T-helper 1 cell (primary cell): ENCODE measurements around the gene YAF2.

Experiments used
- DNase-seq, 5 donors: peaks; one replicate each; pipeline ENCODE4 v3.0.0-alpha.2; 2012 to 2020

Gene YAF2

DNA sequence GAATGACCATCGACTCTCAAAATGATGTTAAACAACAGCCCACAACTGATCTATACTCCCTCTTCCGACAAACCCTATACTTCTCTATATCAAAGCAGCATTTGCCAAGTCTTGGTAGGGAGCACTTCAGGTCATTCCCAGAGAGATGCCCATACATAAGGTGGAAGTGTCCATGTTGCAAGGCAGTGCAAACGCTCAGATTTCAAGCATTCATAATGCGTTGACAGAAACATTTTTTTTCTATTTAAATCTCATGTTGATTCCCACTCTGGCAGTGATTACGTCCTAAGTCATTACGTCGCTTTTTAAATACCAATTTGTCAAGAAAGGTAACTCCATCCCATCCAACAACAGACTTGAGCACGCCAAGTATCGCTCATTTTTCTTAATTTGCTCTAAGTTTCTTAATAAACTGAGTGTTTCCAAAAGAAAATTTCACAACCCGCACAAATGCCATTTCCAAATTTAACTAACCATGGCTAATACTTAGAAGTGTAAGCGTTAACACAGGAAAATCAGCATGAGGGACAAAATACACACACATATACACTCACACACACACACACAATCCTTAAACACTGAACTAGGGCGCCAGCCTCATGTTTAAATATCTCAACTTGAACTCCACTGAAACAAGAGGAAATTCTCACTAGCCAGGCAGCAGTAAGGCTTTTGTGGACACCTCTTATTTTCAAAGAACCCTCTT is 94.4 kb downstream of the YAF2 start:
- peak in 1 of 5 donors; percentile 16 for DNase-seq

DNA sequence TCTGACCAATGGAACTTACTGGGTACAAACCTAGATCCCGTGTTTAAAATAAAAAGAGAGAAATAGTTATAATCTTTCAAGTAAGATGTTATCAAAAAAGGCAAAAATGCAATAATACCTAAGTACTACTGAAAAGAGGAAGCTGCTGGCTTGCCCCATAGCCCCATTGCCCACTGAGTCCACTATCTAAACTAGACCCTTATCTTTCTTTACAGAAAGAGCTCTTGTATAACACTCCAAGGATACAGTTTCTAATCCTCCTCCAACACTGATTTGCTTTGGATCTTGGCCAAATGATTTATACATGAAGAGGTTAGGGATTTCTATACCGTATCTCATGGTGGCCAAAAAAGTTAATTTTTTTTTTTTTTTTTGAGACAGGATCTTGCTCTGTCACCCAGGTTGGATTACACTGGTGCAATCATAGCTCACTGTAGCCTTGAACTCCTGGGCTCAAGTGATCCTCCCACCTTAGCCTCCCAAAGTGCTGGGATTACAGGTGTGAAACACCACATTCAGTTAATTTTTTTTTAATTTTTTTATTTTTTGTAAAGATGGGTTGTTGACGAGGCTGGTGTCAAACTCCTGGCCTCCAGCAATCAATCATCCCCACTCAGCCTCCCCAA is 96.0 kb downstream of the YAF2 start:
- no peak for DNase-seq

DNA sequence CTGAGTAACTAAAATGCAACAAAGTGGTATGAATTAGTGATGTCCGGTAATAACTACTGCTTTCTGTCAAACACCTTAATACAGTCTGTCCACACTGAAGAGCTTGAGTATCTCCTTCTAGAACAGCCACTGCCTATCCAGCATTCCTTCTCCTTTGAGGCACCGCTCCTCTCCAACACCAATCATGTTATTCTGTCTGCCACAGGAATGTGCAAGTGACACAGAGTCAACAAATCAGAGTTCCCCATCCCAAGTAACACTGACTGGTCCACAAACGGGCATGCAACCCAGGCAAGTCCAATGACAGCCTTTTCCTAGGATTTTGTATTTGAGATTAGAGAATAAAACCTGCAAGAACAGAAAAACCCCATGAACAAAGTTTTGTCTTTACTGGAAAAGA is 97.1 kb downstream of the YAF2 start:
- DNase-seq, result no peak

DNA sequence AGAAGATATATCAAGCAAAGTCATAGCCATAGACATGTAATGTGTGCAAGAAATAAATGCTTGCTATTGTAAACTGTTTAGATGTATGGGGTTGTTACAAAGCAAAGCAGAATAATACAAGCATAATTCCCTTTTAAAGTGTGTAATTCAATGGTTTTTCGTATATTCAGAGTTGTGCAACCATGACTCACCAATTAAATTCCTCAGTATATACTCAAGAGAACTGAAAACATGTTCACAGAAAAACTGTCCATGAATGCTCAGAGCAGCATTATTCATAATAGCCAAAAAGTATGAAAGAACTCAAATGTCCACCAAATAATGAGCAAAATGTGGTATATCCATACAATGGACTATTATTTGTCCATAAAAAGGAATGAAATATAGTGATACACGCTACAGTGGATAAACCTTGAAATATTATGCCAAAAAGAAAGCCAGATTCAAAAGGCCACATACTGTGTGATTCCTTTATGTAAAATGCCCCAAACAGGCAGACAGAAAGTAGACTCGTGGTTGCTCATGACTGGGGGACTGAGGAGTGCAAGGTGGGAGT is 102.7 kb downstream of the YAF2 start:
- DNase-seq, result no peak

DNA sequence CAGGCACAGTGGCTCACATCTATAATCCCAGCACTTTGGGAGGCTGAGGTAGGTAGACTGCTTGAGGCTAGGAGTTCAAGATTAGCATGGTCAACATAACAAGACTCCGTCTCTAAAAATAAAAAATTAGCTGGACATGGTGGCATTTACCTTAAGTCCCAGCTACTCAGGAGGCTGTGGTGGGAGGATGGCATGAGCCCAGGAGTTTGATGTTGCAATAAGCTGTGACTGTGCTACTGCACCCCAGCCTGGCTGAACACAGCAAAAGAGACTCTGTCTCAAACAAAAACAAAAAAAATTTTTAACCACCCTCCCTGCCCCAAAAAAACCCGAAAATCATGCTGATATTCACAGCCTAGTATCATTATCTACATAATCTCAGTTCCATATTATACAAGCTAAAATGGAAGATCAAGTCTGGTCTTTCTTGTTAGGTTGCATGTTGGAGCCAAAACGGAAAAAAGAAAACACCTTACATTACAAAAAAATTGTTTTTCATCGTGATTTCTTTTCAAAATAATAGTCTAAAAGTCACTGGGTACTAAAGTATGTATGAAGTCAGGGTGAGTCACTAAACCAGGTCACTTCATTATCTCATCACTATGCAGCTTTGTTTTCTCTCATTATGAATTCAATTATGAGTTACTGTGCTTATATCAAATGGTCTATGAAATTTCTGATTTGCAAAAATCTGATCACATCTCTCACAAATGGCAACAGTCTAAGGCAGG is 107.2 kb downstream of the YAF2 start:
- DNase-seq, result no peak

DNA sequence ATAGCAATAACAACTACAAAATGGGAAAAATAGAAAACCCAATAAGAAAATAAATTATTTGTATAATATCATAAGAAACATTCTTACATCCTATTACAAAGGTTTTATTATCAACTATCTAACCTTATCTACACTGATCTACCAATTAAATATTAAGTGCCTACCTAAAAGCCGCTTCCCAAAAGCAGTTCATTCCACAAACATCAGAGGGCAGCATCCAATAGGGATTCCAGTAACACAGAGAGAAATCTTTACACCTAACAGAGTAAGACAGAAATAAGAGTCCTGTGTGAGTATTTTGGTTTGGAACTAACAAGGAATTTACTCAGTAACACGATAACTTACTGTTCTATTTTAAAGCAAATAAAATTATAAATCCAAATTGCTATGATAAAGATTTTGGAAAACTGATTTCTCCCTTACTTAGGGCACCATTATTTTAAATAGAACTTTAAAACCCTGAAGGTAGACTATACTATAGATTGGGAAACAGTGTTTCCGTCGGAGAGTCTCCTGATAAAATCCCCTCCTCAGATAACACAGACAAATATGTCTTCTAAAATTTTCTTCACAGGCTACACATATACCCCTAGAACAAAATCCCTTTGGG is 108.3 kb downstream of the YAF2 start:
- no peak for DNase-seq

DNA sequence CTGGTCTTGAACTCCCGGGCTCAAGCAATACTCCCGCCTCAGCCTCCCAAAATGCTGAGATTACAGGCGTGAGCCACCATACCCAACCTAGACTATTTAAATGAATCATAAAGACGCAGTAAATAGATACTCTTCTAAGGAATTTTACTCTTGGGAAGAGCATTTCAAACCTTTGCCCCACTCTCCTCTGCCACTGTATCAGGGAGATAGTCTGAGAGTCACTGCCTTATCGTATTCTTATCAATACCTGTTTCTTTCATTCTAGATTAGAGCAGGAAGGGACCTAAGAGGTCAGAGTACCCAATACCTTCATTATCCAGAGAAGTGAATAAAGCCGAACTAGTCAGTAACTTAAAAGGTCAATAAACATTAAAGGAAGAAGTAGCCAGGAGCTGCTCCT is 109.2 kb downstream of the YAF2 start:
- no peak for DNase-seq

DNA sequence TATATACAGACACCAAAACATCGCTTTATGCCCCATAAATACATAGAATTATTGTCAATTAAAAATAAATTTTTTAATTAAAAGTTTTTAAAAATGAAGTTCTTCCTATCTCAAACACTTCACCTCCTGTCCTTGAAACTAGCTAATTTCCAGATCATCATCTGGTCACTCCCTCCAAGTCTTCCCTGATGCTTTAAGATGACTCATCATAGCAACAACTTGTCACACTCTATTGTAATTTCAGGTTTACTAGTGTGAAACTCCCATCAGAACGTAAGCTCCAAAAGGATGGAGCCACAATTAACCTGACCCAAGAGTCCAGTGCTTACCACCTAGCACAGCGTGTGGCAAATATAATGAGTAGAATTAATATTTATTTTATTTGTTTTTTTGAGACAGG is 109.7 kb downstream of the YAF2 start:
- no peak for DNase-seq

DNA sequence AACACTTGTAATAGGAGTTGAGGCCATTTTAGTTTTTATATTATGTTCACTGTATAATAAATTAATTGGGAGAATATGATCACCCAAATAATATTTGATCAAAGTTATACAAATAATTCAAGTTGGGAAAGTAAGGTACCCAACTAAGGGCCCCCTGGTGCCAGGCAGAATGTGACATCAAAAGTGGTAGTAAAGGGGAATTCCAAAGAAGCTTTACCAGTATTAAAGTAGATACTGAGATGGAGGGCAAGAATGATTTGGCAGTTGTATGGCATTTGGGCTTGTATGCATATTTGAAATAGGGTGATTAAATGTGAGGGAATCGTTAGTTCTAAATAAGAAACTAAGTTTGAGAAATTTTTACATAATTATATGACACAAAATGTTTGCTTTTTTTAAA is 111.1 kb downstream of the YAF2 start:
- no peak for DNase-seq

DNA sequence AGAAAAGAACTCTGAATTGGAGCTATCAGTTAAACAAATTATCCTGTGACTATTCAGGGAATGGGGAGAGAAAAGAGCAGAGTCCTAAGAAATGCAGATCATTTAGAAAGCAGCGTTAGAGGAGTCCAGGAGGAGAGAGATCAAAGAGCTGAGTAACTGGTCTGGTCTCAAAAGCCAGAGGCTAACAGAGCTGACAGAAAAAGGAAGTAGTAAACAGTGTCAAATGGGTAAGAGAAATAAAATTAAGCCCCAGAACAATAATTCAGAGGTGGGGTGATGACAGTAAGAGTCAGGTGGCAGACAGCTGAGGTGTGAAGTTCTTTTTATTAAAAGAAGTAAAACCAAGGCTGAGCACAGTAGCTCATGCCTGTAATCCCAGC is 112.7 kb downstream of the YAF2 start:
- DNase-seq, result no peak

DNA sequence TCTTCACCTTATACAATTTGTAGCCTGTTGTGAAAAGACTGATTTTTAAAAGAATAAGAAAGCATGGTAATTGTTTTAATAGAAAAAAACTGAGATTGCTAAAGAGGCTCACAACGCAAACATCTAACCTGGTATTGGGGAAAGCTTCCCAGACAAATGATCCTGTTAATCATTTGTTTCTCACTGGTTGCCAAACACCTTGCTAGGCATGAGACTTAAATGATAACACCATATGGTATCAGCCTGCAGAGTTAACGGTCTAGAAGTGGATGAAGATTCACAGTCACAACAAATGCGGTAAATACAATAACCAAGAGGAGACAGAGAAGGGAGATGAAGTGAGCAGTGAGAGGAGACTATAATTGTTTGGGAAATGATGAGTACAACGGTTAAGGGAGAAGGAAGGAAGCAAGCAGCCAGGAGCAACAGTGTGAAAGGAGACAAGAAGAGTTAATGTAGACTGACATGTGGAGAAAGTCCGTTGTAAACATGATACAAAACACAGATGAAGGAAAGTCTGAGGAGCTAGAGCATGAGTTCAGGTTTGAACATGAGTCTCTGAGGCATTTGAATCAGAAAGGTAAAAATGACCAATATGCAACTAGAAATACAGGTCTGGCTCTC is 113.2 kb downstream of the YAF2 start:
- DNase-seq, result no peak

DNA sequence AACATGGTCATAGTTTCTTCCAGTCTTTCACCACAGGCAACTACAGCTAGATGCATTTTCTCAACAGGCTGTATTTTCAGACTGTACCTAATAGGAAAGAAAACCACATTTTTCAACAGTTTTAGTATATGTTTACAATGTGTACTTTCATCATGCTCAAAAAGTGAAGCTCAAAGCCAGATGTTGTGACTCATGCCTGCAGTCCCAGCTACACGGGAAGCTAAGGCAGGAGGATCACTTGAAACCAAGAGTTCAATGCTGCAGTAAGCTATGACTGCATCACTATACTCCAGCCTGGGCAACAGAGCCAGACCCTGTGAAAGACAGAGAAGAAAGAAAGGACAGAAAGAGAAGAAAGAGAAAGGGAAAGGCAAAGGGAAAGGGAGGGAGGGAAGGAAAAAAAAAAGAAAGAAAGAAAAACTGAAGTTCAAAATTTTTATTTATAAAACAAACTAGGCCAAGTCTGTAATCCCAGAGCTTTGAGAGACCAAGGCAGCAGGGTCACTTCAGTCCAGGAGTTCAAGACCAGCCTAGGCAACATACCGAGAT is 118.9 kb downstream of the YAF2 start:
- DNase-seq, result peak in 1 of 5 donors; percentile 42

DNA sequence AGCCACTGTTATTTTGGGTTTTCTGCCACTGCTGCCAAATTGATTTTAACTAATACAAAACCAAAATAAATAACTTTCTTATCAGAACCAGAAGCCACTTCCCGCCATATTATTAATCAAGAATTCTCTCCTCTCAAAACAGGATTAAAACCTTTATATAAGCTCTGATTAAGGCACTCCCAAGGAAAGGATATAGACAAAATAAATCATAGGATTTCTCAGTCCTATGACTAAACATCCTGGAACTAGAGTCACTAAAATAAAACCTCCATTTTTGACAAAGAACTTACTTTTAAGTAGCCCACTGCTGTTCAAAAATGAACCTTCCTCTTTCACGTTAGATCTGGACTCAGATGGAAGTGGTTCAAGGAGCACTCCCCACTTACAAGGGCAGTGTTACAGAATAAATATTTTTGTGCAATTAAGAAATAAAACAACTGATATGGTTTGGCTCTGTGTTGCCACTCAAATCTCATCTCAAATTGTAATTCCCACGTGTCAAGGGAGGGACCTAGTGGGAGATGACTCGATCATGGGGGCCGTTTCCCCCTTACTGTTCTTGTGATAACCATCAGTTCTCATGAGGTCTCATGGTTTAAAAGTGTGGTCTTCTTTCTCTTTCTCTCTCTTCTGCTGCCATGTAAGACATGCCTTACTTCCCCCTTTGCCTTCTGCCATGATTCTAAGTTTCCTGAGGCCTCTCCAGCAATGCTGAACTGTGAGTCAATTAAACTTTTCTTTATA is 119.7 kb downstream of the YAF2 start:
- no peak for DNase-seq

DNA sequence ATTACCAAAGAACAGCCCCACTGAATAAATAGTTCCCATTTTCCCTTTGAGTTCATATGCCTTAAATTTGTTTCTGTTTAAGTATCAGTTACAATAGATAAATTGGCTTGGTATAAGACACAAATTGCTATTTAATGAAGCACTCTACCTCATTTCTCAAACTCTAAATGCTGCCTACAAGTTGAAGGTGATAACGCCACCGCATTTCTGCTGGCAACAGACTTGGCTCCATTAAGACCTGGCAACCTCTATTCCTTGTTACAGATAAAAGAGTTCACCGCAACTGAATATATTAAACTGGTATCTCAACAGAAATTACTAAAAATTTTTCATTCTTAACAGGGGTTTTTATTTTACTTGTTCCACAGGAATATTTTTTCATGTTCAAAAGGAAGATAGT is 129.0 kb downstream of the YAF2 start:
- no peak for DNase-seq
